OCI-LY3 (cell line): Measurements from ENCODE around the gene DPYSL3.

Source experiments
- H2AFZ ChIP-seq: fragments of 200-600, 300-600 bp; shearing (Covaris generic); 2 replicates; pipeline ENCODE4 v1.6.0; 2014; ENCODE audit warnings: antibody characterized with exemption, low read depth, low read length
- H3K27ac ChIP-seq: fragments of 200-600, 300-600 bp; sonication (generic); 2 replicates; pipeline ENCODE4 v1.5.1; 2014; ENCODE audit warnings: mild to moderate bottlenecking, low read length, moderate library complexity, mixed read lengths
- H3K27me3 ChIP-seq: fragments of 200-600, 300-600 bp; sonication (generic); 2 replicates; pipeline ENCODE4 v1.6.1; 2014; ENCODE audit warnings: low read depth, low read length, mixed read lengths
- H3K36me3 ChIP-seq: fragments of 200-600, 300-600 bp; sonication (generic); replicated peaks from 2 replicates; pipeline ENCODE3; 2014; ENCODE audit warnings: low read depth, low read length, mixed read lengths
- H3K4me1 ChIP-seq: fragments of 300-600, 200-600 bp; sonication (generic); 2 replicates; pipeline ENCODE4 v1.6.1; 2014; ENCODE audit warnings: low read length, mixed read lengths
- H3K4me2 ChIP-seq: fragments of 200-600, 300-600 bp; sonication (generic); 2 replicates; pipeline ENCODE4 v1.6.1; 2014; ENCODE audit warnings: low read length, mixed read lengths
- H3K4me3 ChIP-seq: fragments of 300-600, 200-600 bp; sonication (generic); 2 replicates; pipeline ENCODE4 v1.5.1; 2014; ENCODE audit warnings: antibody characterized with exemption, mild to moderate bottlenecking, low read length, moderate library complexity
- H3K79me2 ChIP-seq: fragments of 300-600, 200-600 bp; shearing (Covaris generic); 2 replicates; pipeline ENCODE4 v1.6.1; 2014; ENCODE audit warnings: mild to moderate bottlenecking, low read length, mixed read lengths
- H3K9ac ChIP-seq: fragments of 300-600, 200-600 bp; shearing (Covaris generic); 2 replicates; pipeline ENCODE4 v1.6.0; 2014; ENCODE audit warnings: mild to moderate bottlenecking, low read length, moderate library complexity
- H3K9me3 ChIP-seq: fragments of 200-600, 300-600 bp; shearing (Covaris generic); 2 replicates; pipeline ENCODE4 v1.6.1; 2014; ENCODE audit warnings: low read length, mixed read lengths; ENCODE audit not compliant: insufficient read depth
- H4K20me1 ChIP-seq: fragments of 200-600, 300-600 bp; sonication (generic); 2 replicates; pipeline ENCODE4 v1.6.1; 2016; ENCODE audit warnings: low read length, mixed read lengths; ENCODE audit not compliant: insufficient read depth
- EZH2phosphoT487 ChIP-seq: fragments of 200-600 bp; shearing (Covaris generic); IDR thresholded peaks from 2 replicates; pipeline ENCODE4 v1.6.1; 2018; ENCODE audit warnings: antibody characterized with exemption, mixed run types, low read depth
- TF ChIP-seq, protein P1 (sequence below): fragments of 200-600, 300-600 bp; sonication (generic); IDR thresholded peaks from 2 replicates; pipeline ENCODE4 v1.5.1; 2014; ENCODE audit warnings: antibody characterized with exemption, low read length, low read depth

The DPYSL3 gene

DNA sequence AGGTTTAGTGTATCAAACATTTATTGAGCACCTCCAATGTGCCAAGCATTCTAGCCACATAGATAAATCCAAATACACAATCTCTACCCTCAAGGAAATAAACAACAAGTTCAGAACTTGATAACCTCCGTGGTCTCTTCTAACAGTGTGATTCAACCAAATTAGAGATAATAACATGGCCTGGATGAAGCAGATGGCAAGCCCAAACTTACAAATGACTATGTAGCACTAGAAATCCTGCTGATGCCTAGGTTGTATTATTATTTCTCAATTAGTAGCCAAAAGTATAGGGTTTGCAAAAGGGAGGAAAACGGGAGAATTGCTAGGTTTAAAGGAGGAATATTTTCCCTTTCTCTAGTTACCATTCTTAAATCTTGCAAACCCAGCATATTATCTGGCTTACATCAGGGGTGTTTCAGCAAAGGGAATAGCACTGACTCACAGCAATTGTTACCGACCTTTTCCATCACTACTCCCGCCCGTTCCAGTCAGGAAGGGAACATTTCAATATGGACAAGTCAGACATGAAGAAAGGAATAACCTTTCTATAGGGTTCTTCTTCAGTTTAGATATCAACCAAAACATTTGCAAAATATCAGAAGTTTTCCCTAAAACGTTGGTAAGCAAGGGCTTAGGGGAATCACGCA, 2.3 kb downstream of the DPYSL3 start:
- H3K36me3 ChIP-seq: no peaks in the 10 kb centered on the region
- no peaks in the 10 kb centered on the region for H3K9me3 ChIP-seq
- H3K4me1 ChIP-seq: no peaks in the 10 kb centered on the region
- no peak overlapping the region for H3K27ac ChIP-seq
- TF ChIP-seq EZH2phosphoT487: no peak
- TF ChIP-seq, protein P1, sequence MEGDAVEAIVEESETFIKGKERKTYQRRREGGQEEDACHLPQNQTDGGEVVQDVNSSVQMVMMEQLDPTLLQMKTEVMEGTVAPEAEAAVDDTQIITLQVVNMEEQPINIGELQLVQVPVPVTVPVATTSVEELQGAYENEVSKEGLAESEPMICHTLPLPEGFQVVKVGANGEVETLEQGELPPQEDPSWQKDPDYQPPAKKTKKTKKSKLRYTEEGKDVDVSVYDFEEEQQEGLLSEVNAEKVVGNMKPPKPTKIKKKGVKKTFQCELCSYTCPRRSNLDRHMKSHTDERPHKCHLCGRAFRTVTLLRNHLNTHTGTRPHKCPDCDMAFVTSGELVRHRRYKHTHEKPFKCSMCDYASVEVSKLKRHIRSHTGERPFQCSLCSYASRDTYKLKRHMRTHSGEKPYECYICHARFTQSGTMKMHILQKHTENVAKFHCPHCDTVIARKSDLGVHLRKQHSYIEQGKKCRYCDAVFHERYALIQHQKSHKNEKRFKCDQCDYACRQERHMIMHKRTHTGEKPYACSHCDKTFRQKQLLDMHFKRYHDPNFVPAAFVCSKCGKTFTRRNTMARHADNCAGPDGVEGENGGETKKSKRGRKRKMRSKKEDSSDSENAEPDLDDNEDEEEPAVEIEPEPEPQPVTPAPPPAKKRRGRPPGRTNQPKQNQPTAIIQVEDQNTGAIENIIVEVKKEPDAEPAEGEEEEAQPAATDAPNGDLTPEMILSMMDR: no peak
- H4K20me1 ChIP-seq: no peaks in the 10 kb centered on the region
- H3K4me3 ChIP-seq: no peak overlapping the region
- H3K79me2 ChIP-seq: no peaks in the 10 kb centered on the region
- H3K9ac ChIP-seq: no peak overlapping the region
- no peaks in the 10 kb centered on the region for H3K27me3 ChIP-seq
- H2AFZ ChIP-seq: no peak overlapping the region
- no peak overlapping the region for H3K4me2 ChIP-seq

DNA sequence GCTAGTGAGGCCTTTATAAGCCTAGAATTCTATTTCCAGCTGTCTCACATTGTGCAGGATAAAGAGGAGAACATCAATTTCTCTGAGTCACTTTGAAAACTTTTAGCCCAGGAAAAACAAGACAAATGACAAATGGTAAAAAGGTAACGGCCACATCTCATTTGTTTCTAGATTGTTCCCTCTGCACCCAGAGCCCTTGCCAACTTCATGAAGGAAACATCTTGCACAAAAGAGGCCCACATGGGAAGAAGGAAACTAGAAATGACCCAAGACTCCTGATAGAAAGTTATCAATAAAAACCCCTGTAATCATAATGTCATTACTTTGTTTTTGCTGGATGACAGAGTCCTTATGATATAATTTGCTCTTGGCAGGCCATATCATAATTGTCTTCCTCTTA, 5.3 kb downstream of the DPYSL3 start:
- Histone ChIP-seq H2AFZ (no peak overlapping the region), H3K36me3 (no peaks in the 10 kb centered on the region), H3K4me2 (no peak overlapping the region), H3K79me2 (no peaks in the 10 kb centered on the region), H3K4me1 (no peaks in the 10 kb centered on the region), H3K9me3 (no peaks in the 10 kb centered on the region), H3K4me3 (no peak overlapping the region), H3K27me3 (no peaks in the 10 kb centered on the region), H4K20me1 (no peaks in the 10 kb centered on the region), H3K27ac (no peak overlapping the region), H3K9ac (no peak overlapping the region)
- TF ChIP-seq, protein P1: no peak
- no peak for TF ChIP-seq EZH2phosphoT487

DNA sequence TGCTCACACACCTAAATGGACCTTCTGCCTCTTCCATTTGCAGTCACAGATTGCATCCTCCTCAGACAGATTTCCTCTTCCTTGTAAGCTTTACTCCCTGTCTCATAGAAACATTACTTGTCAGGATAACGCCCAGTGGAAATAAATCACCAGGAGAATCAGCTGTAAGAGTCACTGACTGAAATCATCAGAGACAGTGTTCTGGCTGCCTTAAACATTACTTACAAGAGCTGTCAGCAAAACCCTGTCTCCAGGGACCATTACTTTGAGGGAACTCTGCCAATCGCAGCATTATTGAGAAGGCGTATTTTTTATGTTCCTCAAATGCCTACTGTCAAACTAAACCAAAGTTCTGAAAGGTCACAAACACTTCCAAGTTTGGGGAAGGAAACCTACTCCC, 5.9 kb downstream of the DPYSL3 start:
- Histone ChIP-seq H2AFZ (no peak overlapping the region), H3K79me2 (no peaks in the 10 kb centered on the region), H3K9me3 (no peaks in the 10 kb centered on the region), H3K4me2 (no peak overlapping the region), H3K4me1 (no peaks in the 10 kb centered on the region), H3K27me3 (no peaks in the 10 kb centered on the region), H4K20me1 (no peaks in the 10 kb centered on the region), H3K9ac (no peak overlapping the region), H3K36me3 (no peaks in the 10 kb centered on the region), H3K4me3 (no peak overlapping the region), H3K27ac (no peak overlapping the region)
- TF ChIP-seq, protein P1: no peak
- no peak for TF ChIP-seq EZH2phosphoT487

DNA sequence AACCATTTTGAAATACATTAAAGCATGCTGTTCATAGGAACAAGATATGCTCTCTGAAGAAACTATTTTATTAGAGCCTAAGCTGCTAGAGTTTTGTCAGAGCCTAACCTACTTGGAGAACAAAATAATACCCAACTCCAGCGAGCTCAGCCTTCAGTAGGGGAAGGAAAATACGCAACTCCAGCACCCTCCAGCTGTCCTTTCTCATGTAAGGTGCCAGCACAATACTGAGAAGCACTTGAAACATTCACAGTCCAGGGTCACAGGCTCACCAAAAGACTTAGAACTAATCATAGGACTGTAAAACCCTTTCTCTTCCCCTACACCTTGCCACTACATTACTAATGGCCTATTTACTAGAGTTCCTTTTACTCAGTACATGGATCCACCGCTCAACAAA, 18.9 kb downstream of the DPYSL3 start:
- no peaks in the 10 kb centered on the region for H3K9me3 ChIP-seq
- no peaks in the 10 kb centered on the region for H3K79me2 ChIP-seq
- H4K20me1 ChIP-seq: no peaks in the 10 kb centered on the region
- H3K4me3 ChIP-seq: no peak overlapping the region
- H3K4me1 ChIP-seq: no peaks in the 10 kb centered on the region
- H3K4me2 ChIP-seq: no peak overlapping the region
- H3K27ac ChIP-seq: no peak overlapping the region
- H3K36me3 ChIP-seq: no peaks in the 10 kb centered on the region
- no peaks in the 10 kb centered on the region for H3K27me3 ChIP-seq
- H2AFZ ChIP-seq: no peak overlapping the region
- no peak overlapping the region for H3K9ac ChIP-seq
- TF ChIP-seq EZH2phosphoT487: no peak
- TF ChIP-seq, protein P1: no peak
